HEK293 (cell line): ENCODE results near the gene GZF1.

Source experiments
- AEBP2 ChIP-seq: fragments of 450-650 bp; formaldehyde crosslinking; IDR thresholded peaks from 2 replicates; pipeline ENCODE4 v1.5.1; 2016; ENCODE audit warnings: missing biosample characterization, missing genetic modification characterization, borderline replicate concordance
- GFI1B ChIP-seq: fragments of 450-650 bp; formaldehyde crosslinking; IDR thresholded peaks from 2 replicates; pipeline ENCODE4 v1.5.1; 2016; ENCODE audit warnings: missing biosample characterization, missing genetic modification characterization
- HIC1 ChIP-seq: fragments of 450-650 bp; formaldehyde crosslinking; IDR thresholded peaks from 2 replicates; pipeline ENCODE4 v1.5.1; 2016; ENCODE audit warnings: missing biosample characterization, missing genetic modification characterization
- SCRT2 ChIP-seq: fragments of 450-650 bp; formaldehyde crosslinking; IDR thresholded peaks from 2 replicates; pipeline ENCODE4 v1.5.1; 2016; ENCODE audit warnings: missing biosample characterization, missing genetic modification characterization
- TCF7L2 ChIP-seq: IDR thresholded peaks from 2 replicates; pipeline ENCODE4 v1.6.1; 2011; ENCODE audit warnings: low read depth, mild to moderate bottlenecking, inconsistent platforms, low read length, moderate library complexity, borderline replicate concordance
- ZBTB10 ChIP-seq: fragments of 450-650 bp; formaldehyde crosslinking; IDR thresholded peaks from 2 replicates; pipeline ENCODE4 v1.5.1; 2016; ENCODE audit warnings: missing biosample characterization, missing genetic modification characterization
- ZNF146 ChIP-seq: fragments of 450-650 bp; formaldehyde crosslinking; IDR thresholded peaks from 2 replicates; pipeline ENCODE4 v1.5.1; 2016; ENCODE audit warnings: missing biosample characterization, missing genetic modification characterization
- ZNF248 ChIP-seq: fragments of 450-650 bp; formaldehyde crosslinking; IDR thresholded peaks from 2 replicates; pipeline ENCODE4 v1.5.1; 2017; ENCODE audit warnings: missing biosample characterization, missing genetic modification characterization
- ZNF274 ChIP-seq, 2 experiments: fragments of 200-500 bp in 1 of 2; fragments of 450-650 bp in 1 of 2; sonication (Bioruptor generic) in 1 of 2; formaldehyde crosslinking in 1 of 2; IDR thresholded peaks; 2 replicates each; pipeline versions ENCODE4 v1.5.1 to v1.6.1; 2014 to 2016; ENCODE audit warnings: borderline replicate concordance in 1 of 2, inconsistent platforms in 1 of 2, low read length in 1 of 2, missing biosample characterization in 1 of 2, missing genetic modification characterization in 1 of 2
- ZNF335 ChIP-seq: fragments of 450-650 bp; formaldehyde crosslinking; conservative IDR thresholded peaks from 2 replicates; pipeline ENCODE4 v1.5.1; 2016; ENCODE audit warnings: missing biosample characterization, missing genetic modification characterization
- ZNF37A ChIP-seq: fragments of 450-650 bp; IDR thresholded peaks from 2 replicates; pipeline ENCODE4 v1.5.1; 2018; ENCODE audit warnings: missing biosample characterization, missing genetic modification characterization
- ZNF416 ChIP-seq: fragments of 450-650 bp; formaldehyde crosslinking; IDR thresholded peaks from 2 replicates; pipeline ENCODE4 v1.5.1; 2016; ENCODE audit warnings: missing biosample characterization, missing genetic modification characterization
- ZNF423 ChIP-seq: fragments of 450-650 bp; formaldehyde crosslinking; IDR thresholded peaks from 2 replicates; pipeline ENCODE4 v1.5.1; 2016; ENCODE audit warnings: missing biosample characterization, missing genetic modification characterization
- ZNF426 ChIP-seq: fragments of 450-650 bp; formaldehyde crosslinking; IDR thresholded peaks from 2 replicates; pipeline ENCODE4 v1.5.1; 2017; ENCODE audit warnings: missing biosample characterization, missing genetic modification characterization, mild to moderate bottlenecking, inconsistent platforms, moderate library complexity
- ZNF433 ChIP-seq: fragments of 450-650 bp; formaldehyde crosslinking; IDR thresholded peaks from 2 replicates; pipeline ENCODE4 v1.5.1; 2016; ENCODE audit warnings: missing biosample characterization, missing genetic modification characterization, low read depth
- ZNF48 ChIP-seq: fragments of 450-650 bp; formaldehyde crosslinking; IDR thresholded peaks from 2 replicates; pipeline ENCODE4 v1.5.1; 2016; ENCODE audit warnings: missing biosample characterization, missing genetic modification characterization
- ZNF518A ChIP-seq: fragments of 450-650 bp; formaldehyde crosslinking; conservative IDR thresholded peaks from 2 replicates; pipeline ENCODE4 v1.5.1; 2016; ENCODE audit warnings: low read depth, missing biosample characterization, missing genetic modification characterization
- ZNF530 ChIP-seq: fragments of 450-650 bp; formaldehyde crosslinking; IDR thresholded peaks from 2 replicates; pipeline ENCODE4 v1.5.1; 2016; ENCODE audit warnings: low read depth, missing biosample characterization, missing genetic modification characterization
- ZNF544 ChIP-seq: fragments of 450-650 bp; formaldehyde crosslinking; IDR thresholded peaks from 2 replicates; pipeline ENCODE4 v1.5.0; 2017; ENCODE audit warnings: missing biosample characterization, missing genetic modification characterization
- ZNF571 ChIP-seq: fragments of 450-650 bp; formaldehyde crosslinking; IDR thresholded peaks from 2 replicates; pipeline ENCODE4 v1.5.0; 2017; ENCODE audit warnings: missing biosample characterization, missing genetic modification characterization
- ZNF692 ChIP-seq: fragments of 450-650 bp; formaldehyde crosslinking; IDR thresholded peaks from 2 replicates; pipeline ENCODE4 v1.5.1; 2016; ENCODE audit warnings: missing biosample characterization, missing genetic modification characterization
- ZNF76 ChIP-seq: fragments of 450-650 bp; formaldehyde crosslinking; IDR thresholded peaks from 2 replicates; pipeline ENCODE4; 2016; ENCODE audit warnings: low read depth, missing biosample characterization, missing genetic modification characterization, borderline replicate concordance
- ZNF792 ChIP-seq: fragments of 450-650 bp; formaldehyde crosslinking; IDR thresholded peaks from 2 replicates; pipeline ENCODE4 v1.5.1; 2016; ENCODE audit warnings: missing biosample characterization, missing genetic modification characterization
- ZSCAN18 ChIP-seq: fragments of 450-650 bp; formaldehyde crosslinking; IDR thresholded peaks from 2 replicates; pipeline ENCODE4 v1.5.1; 2016; ENCODE audit warnings: missing biosample characterization, missing genetic modification characterization

GZF1 gene

GRCh38 chr20:23357767-23358562, 4.0 kb upstream of the GZF1 start (continued):
- TF ChIP-seq ZNF426 (tag by site-specific recombination) = no peak
- peak; percentile 96 for TF ChIP-seq HIC1
- no peak for TF ChIP-seq ZNF274 (IDR thresholded peaks at IDR 0.05; ENCODE audit: low read length)
- no peak for TF ChIP-seq ZNF274 (tag by site-specific recombination; IDR thresholded peaks at IDR 0.05; ENCODE audit: borderline replicate concordance)
- TF ChIP-seq ZBTB10 (tag by site-specific recombination) = 0 out of 2 replicates have a peak, but pooled peaks have one; percentile 28
- TF ChIP-seq ZNF416 (tag by site-specific recombination) = no peak
- TF ChIP-seq ZNF792 (tag by site-specific recombination) = no peak
- TF ChIP-seq GFI1B (tag by site-specific recombination) = no peak
- no peak for TF ChIP-seq ZSCAN18 (tag by site-specific recombination)
- no peak for TF ChIP-seq ZNF48 (tag by site-specific recombination)
- TF ChIP-seq AEBP2 (tag by site-specific recombination) = no peak
- TF ChIP-seq TCF7L2 = no peak
- TF ChIP-seq ZNF571 (tag by site-specific recombination) = no peak
- no peak for TF ChIP-seq SCRT2
- no peak for TF ChIP-seq ZNF530 (tag by site-specific recombination)
- peak; percentile 93 for TF ChIP-seq ZNF335 (tag by site-specific recombination)
- TF ChIP-seq ZNF544 = no peak
- no peak for TF ChIP-seq ZNF433 (tag by site-specific recombination)
- TF ChIP-seq ZNF146 (tag by site-specific recombination) = no peak
- TF ChIP-seq ZNF692 (tag by site-specific recombination) = peak; percentile 52; the same call in 1 of the 2 replicates
- no peak for TF ChIP-seq ZNF37A (tag by site-specific recombination)
- TF ChIP-seq ZNF248 (tag by site-specific recombination) = no peak
- no peak for TF ChIP-seq ZNF423
- no peak for TF ChIP-seq ZNF518A (tag by site-specific recombination)
- TF ChIP-seq ZNF76 (tag by site-specific recombination) = peak; percentile 86; the same call in 1 of the 2 replicates
